Naive thymus-derived CD8-positive, alpha-beta T cell (primary cell): ENCODE results near the gene EOLA2. TPM values are rescaled to one million over a fixed set of nuclear protein-coding genes. Genes with fewer than 3 reads are reported as not detected.
A peak's percentile ranks its signal among the peaks of the same experiment; 100 is the strongest.
"Not testable (repeated sequence)": the region's sequence is repeated elsewhere in the genome, so short reads cannot be mapped to it uniquely, and the experiment has no call there.

Experiments used
- ATAC-seq, 2 donors: fragments of 150-1000 bp; cut with Tn5 transposase in 1 of 2; sonication (Bioruptor Pico), chemical (Tn5 transposase) in 1 of 2; 1 replicate in 1 of 2; 2 replicates in 1 of 2; pipeline ENCODE4 v1.10.0; 2021; ENCODE audit warnings: mild to moderate bottlenecking in 2 of 2, moderate library complexity in 2 of 2
- POLR2A ChIA-PET: fragments of 350-600 bp; sonication (Branson Sonifier 250); formaldehyde crosslinking; loops from one replicate; lab custom pipeline; 2021; ENCODE audit warnings: antibody characterized with exemption; lab: Charles Lee
- DNase-seq, 10 donors: peaks; one replicate each; pipeline versions ENCODE4 v3.0.0 to v3.0.0-alpha.2; 2020 to 2022
- H3K27ac Mint-ChIP-seq, 10 donors: one replicate each; pipeline ENCODE4 v1.8.0; 2020 to 2022; ENCODE audit warnings: mild to moderate bottlenecking in 10 of 10, mixed read lengths in 10 of 10, moderate library complexity in 4 of 10, inconsistent platforms in 1 of 10
- H3K27me3 Mint-ChIP-seq, 5 donors: one replicate each; pipeline ENCODE4 v1.8.0; 2021 to 2022; ENCODE audit warnings: mixed read lengths in 5 of 5
- H3K36me3 Mint-ChIP-seq, 3 donors: one replicate each; pipeline ENCODE4 v1.8.0; 2020 to 2022; ENCODE audit warnings: mixed read lengths in 3 of 3, mild to moderate bottlenecking in 2 of 3, inconsistent platforms in 1 of 3
- H3K4me1 Mint-ChIP-seq, 4 donors: one replicate each; pipeline ENCODE4 v1.8.0; 2021 to 2022; ENCODE audit warnings: mixed read lengths in 4 of 4
- H3K4me3 Mint-ChIP-seq, 10 donors: one replicate each; pipeline ENCODE4 v1.8.0; 2020 to 2022; ENCODE audit warnings: mild to moderate bottlenecking in 10 of 10, mixed read lengths in 10 of 10, moderate library complexity in 6 of 10, inconsistent platforms in 1 of 10
- H3K9me3 Mint-ChIP-seq, 9 donors: one replicate each; pipeline ENCODE4 v1.8.0; 2020 to 2022; ENCODE audit warnings: mixed read lengths in 9 of 9, mild to moderate bottlenecking in 3 of 9, inconsistent platforms in 1 of 9, moderate library complexity in 1 of 9
- polyA plus RNA-seq, 3 donors: library from polyadenylated mRNA; unstranded; fragments of 300-500 nt; fragmentation: Illumina TruSeq; gene quantifications; one replicate each; pipeline ENCODE4 v1.2.3, GENCODE V29; 2021
- total RNA-seq, 8 experiments: library from RNA in 2 of 8; stranded (reverse) in 2 of 8; gene quantifications; one replicate each; pipeline ENCODE4 v1.2.3 and lab custom pipeline; 2021 to 2026

The EOLA2 gene
- total RNA-seq, result 10 to 100 TPM; 39.9 to 47.1 TPM
- polyA plus RNA-seq, result 10 to 100 TPM; 25.7 to 42.4 (median 26.5) TPM
- 17.2 to 48.8 (median 21.4) reads per million in 6 experiments for total RNA-seq (lab: John Stamatoyannopoulos, UW)

DNA sequence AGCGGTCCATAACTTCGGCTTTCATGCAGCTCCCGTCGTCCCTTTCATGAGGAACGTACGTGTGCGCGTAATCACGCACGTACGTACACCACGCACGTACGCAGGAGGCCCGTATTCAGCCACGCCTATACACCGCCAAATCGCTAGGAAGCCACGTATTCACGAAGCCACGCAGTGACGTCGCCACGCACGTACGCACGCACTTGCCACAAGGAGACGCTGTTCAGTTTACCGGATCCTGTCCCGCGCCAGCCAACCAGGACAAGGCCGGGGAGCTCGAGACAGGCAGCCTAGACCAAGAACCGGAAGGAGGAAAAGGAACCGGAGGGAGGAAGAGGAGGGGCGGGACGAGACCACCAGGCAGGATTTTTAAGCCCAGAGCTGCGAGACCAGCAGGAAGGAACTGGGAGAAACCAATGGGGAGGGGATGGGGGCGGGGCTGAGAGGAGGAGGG, at the start of gene EOLA2:
Gene EOLA2 (minus strand): TSS at position 65 of the 454 bp plus-strand sequence. CDS start 4,617 bp downstream, outside the sequence.
- no peaks in the 10 kb centered on the region for H3K27me3 Mint-ChIP-seq
- ATAC-seq (peak; percentile 55 to 64), DNase-seq (peak; percentile 70 to 97 (median 92))
- H3K4me1 Mint-ChIP-seq, result peaks cover 0 to 5% (median 3%) of the 10 kb centered on the region in 4 donors
- peak within 1 kb of the TSS; percentile 94 to 99 (median 98) for H3K27ac Mint-ChIP-seq
- peak within 1 kb of the TSS; percentile 84 to 97 (median 94) for H3K4me3 Mint-ChIP-seq
- POLR2A ChIA-PET, result interaction anchor here (0.6 to 3.4 kb wide), 10 partner anchors 22 to 1458 kb away, joined by 3 to 41 read pairs (median 4); partner anchors contain the start of genes EOLA1, IDS, MTM1 and MTMR1
- peaks cover 0 to 5% (median 0%) of the 10 kb centered on the region in 3 donors for H3K36me3 Mint-ChIP-seq
- H3K9me3 Mint-ChIP-seq, result no peaks in the 10 kb centered on the region

DNA sequence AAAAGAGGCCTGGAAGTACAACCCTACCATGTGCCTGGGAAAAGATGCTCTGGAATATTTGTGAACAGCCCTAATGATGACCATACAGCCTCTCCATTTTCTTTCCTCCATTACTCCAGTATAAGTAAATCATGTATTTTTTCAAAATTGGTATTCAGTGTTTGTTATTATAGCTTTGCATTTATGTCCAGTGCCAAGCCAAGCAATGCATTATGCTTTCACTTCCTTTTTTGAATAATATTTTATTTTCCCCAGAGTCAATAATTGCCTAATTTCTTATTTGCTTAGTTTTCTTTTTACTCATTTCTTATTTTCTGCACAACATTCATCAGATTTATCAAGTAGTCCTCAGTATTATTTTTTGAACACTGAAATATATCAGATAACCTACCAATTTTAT, 49.3 kb upstream of the EOLA2 start:
- Mint-ChIP-seq H3K27me3 (no peaks in the 10 kb centered on the region), H3K4me1 (peaks cover 0 to 6% (median 0%) of the 10 kb centered on the region in 4 donors), H3K27ac (no peak overlapping the region), H3K9me3 (no peaks in the 10 kb centered on the region), H3K4me3 (no peak overlapping the region), H3K36me3 (peaks cover 0 to 18% (median 0%) of the 10 kb centered on the region in 3 donors)
- DNase-seq, result no peak
- POLR2A ChIA-PET, result no interaction called here
- ATAC-seq, result no peak

DNA sequence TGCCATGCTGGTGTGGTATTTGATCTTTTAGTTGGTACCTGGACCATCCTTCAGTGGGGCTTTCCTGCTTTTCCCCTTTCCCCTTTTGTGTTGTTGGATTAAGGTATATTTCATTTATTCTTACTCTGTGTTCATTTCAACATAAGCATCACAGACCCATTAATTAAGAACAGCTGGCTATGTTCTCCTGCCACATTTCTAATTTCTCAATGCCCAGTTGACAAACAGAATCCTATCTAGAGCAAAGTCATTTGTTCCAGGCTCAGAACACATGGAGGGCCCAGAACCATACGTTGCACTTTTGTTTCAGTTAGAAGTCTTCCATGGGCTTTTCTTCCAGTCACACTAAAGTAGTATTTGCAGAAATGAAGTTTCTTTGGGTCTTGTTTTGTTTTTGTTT, 46.1 kb upstream of the EOLA2 start:
- no peak for ATAC-seq
- Mint-ChIP-seq H3K27me3 (no peaks in the 10 kb centered on the region), H3K4me1 (peaks cover 0 to 6% (median under 1%) of the 10 kb centered on the region in 4 donors), H3K27ac (peak overlapping the region in 1 of 10 donors; percentile 27), H3K9me3 (no peaks in the 10 kb centered on the region), H3K36me3 (peaks cover 0 to 11% (median 0%) of the 10 kb centered on the region in 3 donors), H3K4me3 (no peak overlapping the region)
- POLR2A ChIA-PET, result no interaction called here
- DNase-seq, result no peak

DNA sequence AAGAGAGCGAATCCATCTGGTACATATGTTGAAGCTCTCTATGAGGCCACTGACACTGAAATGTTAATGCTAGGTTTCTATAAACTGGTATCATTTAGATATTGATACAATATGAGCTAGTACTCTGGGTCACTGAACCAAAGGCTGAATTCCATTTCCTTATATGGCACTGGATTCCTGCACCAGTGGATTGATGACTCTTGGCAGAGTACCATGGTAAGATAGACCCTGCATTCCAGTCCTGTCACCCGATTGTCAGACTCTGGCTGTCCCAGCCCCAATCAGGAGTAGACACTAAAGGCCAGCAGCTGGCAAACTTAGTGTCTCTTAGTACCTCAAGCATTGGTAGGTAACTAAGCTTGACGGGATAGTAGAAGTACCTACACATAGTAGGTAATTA, 44.0 kb upstream of the EOLA2 start:
- POLR2A ChIA-PET, result no interaction called here

DNA sequence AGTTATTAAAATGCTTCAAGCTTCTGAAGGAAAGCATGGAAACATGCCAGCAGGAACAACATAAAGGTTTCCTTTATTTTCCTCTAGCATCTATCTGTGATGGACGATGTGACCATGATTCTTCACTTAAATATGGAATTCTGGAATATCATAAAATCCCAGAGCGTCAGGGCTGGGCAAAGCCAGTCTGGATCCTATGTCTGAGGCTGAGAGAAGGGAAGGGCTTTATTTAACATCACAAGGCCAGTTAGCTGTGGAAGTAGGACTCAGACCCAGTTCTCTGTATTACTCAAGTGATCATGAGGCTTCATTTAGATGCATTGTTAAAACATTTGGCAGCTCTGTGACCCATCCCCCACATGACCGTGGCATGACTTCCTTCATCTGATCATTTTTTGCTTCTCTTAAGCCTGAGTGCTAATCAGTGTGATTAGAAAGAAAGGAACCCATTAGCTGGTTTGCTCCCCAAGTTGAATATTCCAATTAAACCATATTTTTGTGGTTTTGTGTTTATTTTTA, 40.9 kb upstream of the EOLA2 start:
- no peak overlapping the region for H3K4me3 Mint-ChIP-seq
- ATAC-seq, result no peak
- H3K9me3 Mint-ChIP-seq, result no peaks in the 10 kb centered on the region
- no peak for DNase-seq
- H3K27me3 Mint-ChIP-seq, result no peaks in the 10 kb centered on the region
- POLR2A ChIA-PET, result no interaction called here
- peaks cover 0 to 2% (median 0%) of the 10 kb centered on the region in 3 donors for H3K36me3 Mint-ChIP-seq
- no peak overlapping the region for H3K27ac Mint-ChIP-seq
- peaks cover 0 to 5% (median 0%) of the 10 kb centered on the region in 4 donors for H3K4me1 Mint-ChIP-seq

More for the DNA sequence above, 44.0 kb upstream of the EOLA2 start:
- ATAC-seq (no peak), DNase-seq (no peak)
- Mint-ChIP-seq H3K27me3 (no peaks in the 10 kb centered on the region), H3K27ac (no peak overlapping the region), H3K4me3 (no peak overlapping the region), H3K4me1 (peaks cover 0 to 5% (median 0%) of the 10 kb centered on the region in 4 donors), H3K36me3 (peaks cover 0 to 2% (median 0%) of the 10 kb centered on the region in 3 donors), H3K9me3 (no peaks in the 10 kb centered on the region)

DNA sequence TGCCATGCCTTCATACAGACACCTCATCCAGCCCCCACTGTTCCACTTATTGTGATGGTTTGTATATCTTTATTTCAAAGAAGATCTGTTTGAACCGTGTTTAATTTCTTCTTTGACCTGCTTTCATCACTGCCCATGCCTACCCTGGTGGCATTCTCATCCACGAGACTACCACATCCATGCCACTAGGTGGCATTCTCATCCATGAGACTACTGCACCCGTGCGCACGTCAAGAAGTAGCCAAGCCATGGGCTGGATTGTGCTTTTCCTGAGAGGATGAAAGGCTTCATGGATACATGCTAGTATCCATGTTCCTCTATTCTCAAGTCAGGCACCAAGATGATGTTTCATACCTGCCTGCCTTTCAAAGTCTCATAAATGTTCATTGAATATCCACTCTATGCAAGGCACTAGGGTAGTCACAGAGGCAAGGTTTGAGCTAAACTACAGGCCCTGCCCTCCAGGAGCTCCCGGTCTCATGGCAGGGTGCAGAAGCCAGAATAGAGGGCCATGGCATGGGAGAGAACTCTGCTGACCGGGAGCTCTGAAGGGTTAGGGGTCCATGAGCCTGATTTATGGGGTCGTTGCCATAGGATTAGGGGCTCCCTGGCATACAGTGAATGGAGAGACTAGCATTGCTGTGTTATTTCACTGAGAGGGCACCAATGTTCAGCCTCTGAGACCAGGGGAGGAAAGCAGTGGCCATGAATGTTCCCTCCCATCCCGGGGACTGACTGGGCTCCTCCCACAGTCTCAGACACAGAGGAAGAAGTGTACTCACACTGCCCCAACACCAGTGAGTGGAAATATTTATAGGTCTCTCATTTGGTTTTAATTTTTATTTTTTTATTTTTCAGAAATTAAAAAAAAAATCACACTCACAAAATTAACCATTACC, 24.8 kb upstream of the EOLA2 start:
- POLR2A ChIA-PET, result no interaction called here
- no peaks in the 10 kb centered on the region for H3K27me3 Mint-ChIP-seq
- peak overlapping the region in 1 of 10 donors; percentile 42 for H3K27ac Mint-ChIP-seq
- DNase-seq (peak in 2 of 10 donors; percentile 6 to 11), ATAC-seq (peak in 1 of 2 donors; percentile 35)
- H3K36me3 Mint-ChIP-seq, result peaks cover 0 to 49% (median 0%) of the 10 kb centered on the region in 3 donors
- H3K4me1 Mint-ChIP-seq, result peaks cover 0 to 3% (median 1%) of the 10 kb centered on the region in 4 donors
- H3K4me3 Mint-ChIP-seq, result no peak overlapping the region
- no peaks in the 10 kb centered on the region for H3K9me3 Mint-ChIP-seq

DNA sequence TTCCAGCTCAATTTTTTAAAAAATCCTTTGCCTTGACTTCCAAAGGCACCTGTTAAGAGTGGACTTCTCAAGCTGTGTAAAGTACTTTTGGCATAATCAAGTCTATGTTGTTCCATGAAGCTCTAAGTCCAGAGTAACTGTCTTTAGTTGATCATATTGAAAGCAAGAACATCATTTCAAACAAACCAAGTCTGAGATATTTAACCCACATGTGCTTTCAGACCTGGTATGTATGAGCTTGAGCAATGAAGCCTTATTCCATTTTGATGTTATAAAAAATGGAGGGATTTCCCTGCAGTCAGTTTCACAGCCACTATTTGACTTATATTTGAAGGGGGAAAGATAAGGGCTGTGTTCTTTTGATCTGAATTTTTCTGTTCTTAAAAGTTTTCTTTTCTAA, 23.7 kb upstream of the EOLA2 start:
- ATAC-seq, result no peak
- peaks cover 0 to 4% (median 1%) of the 10 kb centered on the region in 4 donors for H3K4me1 Mint-ChIP-seq
- no peaks in the 10 kb centered on the region for H3K27me3 Mint-ChIP-seq
- H3K36me3 Mint-ChIP-seq, result peaks cover 0 to 52% (median 0%) of the 10 kb centered on the region in 3 donors
- H3K27ac Mint-ChIP-seq, result no peak overlapping the region
- POLR2A ChIA-PET, result no interaction called here
- no peak for DNase-seq
- H3K4me3 Mint-ChIP-seq, result no peak overlapping the region
- H3K9me3 Mint-ChIP-seq, result no peaks in the 10 kb centered on the region

DNA sequence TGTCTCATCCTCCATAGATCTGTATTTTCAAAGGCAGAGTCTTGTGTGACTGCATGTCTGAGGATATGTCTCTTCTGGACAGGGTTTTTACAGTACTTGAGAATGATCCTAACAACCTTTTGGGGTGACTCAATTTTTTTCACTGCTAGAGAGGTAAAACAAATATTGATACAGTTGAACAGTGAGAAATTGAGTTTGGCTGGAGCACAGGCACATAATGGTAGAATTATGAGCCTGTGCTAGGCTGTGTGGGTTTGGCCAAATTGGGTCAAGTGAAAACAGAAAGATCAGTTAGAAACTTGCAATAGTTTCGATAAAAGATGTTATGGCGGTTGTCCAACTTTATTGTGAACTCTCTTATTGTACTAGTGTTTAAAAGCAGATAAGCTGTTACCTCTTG, 23.3 kb upstream of the EOLA2 start:
- POLR2A ChIA-PET, result no interaction called here
- Mint-ChIP-seq H3K9me3 (no peaks in the 10 kb centered on the region), H3K4me3 (no peak overlapping the region), H3K36me3 (peaks cover 0 to 56% (median 0%) of the 10 kb centered on the region in 3 donors), H3K4me1 (peaks cover 0 to 4% (median 1%) of the 10 kb centered on the region in 4 donors), H3K27me3 (no peaks in the 10 kb centered on the region), H3K27ac (no peak overlapping the region)
- ATAC-seq (no peak), DNase-seq (no peak)

DNA sequence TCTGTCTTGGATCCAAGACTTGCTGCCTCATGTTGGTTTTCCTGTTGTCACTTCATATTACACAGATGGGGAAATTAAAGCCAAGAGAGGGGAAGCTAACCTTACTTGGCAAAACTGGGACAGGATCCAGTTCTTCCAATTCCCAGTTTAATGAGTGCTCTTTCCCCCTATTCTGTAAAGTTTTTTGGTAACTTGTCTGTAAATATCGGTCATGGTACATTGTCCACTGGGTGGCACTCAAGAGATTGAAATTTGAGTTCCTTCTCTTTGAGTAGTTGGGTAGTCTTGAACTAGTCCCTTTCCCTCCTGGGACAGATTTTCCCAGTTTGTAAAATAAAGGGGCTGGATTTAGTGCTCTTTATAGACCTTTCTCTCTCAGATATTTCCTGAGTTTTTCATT, 12.4 kb upstream of the EOLA2 start:
- ATAC-seq (no peak), DNase-seq (peak in 1 of 10 donors; percentile 18)
- no peak overlapping the region for H3K27ac Mint-ChIP-seq
- H3K27me3 Mint-ChIP-seq, result no peaks in the 10 kb centered on the region
- H3K4me1 Mint-ChIP-seq, result peaks cover 0 to 4% (median 1%) of the 10 kb centered on the region in 4 donors
- no peaks in the 10 kb centered on the region for H3K9me3 Mint-ChIP-seq
- H3K4me3 Mint-ChIP-seq, result no peak overlapping the region
- POLR2A ChIA-PET, result interaction anchor here (1.0 kb wide), 1 partner anchor 11 kb away, joined by 3 read pairs; no protein-coding TSS in a partner anchor
- peaks cover 0 to 46% (median 1%) of the 10 kb centered on the region in 3 donors for H3K36me3 Mint-ChIP-seq

DNA sequence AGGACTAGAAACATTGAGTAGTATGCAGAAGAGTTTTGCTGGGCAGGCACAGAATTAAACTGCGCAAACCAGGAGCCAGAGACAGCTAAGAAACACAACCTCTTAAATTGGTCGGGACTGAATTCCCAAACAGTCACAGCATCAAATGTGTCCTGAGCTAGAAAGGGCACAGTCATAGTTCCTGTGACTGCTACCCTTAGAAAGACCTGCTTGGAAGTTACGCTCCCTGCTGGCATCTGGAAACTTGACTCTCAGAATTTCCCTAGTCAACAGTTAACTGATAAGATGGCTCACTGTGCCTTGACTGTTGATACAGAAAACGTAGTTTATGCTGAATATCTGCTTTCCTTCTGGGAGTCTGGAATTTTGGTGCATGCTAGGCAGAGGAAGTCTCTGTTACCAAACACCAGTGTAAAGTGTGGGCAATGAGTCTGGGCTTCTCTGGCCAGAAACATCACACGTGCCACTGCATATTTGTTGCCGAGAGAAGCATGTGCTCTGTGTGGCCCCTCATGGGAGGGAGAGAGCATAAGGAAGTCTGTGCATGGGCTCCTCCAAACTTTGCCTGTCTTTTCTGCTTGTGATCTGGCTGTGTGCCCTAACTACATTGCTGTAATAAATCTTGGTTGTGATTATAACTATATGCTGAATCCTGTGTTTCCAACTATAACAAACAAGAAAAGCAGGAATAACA, 11.6 kb upstream of the EOLA2 start:
- POLR2A ChIA-PET, result interaction anchor here (1.0 kb wide), 1 partner anchor 10 kb away, joined by 3 read pairs; no protein-coding TSS in a partner anchor
- Mint-ChIP-seq H3K9me3 (no peaks in the 10 kb centered on the region), H3K27me3 (no peaks in the 10 kb centered on the region), H3K36me3 (peaks cover 0 to 48% (median 1%) of the 10 kb centered on the region in 3 donors), H3K27ac (no peak overlapping the region), H3K4me3 (no peak overlapping the region), H3K4me1 (peaks cover 0 to 4% (median 1%) of the 10 kb centered on the region in 4 donors)
- DNase-seq, result no peak
- no peak for ATAC-seq

DNA sequence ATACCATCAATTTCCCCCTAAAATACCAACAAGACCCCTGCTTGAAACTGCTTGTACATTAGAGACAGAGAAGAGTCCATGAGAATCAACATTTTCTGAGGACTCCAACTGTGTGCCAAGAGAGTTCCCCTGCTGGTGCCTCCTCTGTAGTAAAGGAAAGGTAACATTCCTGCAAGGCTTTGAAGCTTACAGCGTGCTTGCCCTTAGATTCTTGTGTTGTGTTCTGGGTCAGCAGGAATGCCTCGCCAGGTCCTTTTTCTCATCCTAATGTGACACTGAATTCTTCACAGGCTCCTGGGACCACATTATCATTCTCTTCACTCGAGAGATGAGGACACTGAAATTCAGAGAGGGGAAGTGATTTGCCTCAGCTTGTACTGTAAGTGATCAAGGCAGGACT, 9.7 kb upstream of the EOLA2 start:
- Mint-ChIP-seq H3K27me3 (no peaks in the 10 kb centered on the region), H3K27ac (peak overlapping the region in 2 of 10 donors; percentile 9 to 53)

DNA sequence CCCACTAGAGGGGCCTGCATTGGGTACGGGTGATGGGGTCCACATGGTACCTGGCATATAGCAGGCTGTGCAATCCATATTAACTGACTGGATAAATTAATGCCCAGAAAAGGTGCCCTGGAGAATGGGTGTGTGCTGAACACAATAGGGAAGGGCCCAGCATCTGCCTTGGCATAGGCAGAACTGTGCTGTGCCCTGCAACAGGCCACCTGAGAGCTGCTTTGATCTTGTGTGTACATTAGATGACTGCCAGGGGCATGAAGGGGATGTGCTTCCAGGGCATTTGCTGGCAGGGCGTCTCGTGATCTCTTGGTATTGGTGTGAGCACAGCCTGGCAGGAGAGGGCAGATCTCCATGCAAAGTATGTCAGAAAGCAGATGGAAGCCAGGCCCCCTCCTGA, 8.6 kb upstream of the EOLA2 start:
- H3K4me3 Mint-ChIP-seq, H3K4me1 Mint-ChIP-seq, ATAC-seq, H3K9me3 Mint-ChIP-seq, DNase-seq, POLR2A ChIA-PET, H3K27me3 Mint-ChIP-seq: not testable (repeated sequence)
- peaks cover 0 to 34% (median 0%) of the 10 kb centered on the region in 3 donors for H3K36me3 Mint-ChIP-seq
- peak overlapping the region in 1 of 10 donors; percentile 36 for H3K27ac Mint-ChIP-seq

More for the DNA sequence above, 9.7 kb upstream of the EOLA2 start:
- Mint-ChIP-seq H3K4me3 (no peak overlapping the region), H3K36me3 (peaks cover 0 to 39% (median 0%) of the 10 kb centered on the region in 3 donors), H3K9me3 (no peaks in the 10 kb centered on the region), H3K4me1 (peaks cover 0 to 3% (median under 1%) of the 10 kb centered on the region in 4 donors)
- DNase-seq (no peak), ATAC-seq (no peak)
- POLR2A ChIA-PET, result no interaction called here
